ENCODE measurements around the gene TRMT2B. TPM values are rescaled to one million over a fixed set of nuclear protein-coding genes. Genes with fewer than 3 reads are reported as not detected.
"Not testable (repeated sequence)": the region's sequence is repeated elsewhere in the genome, so short reads cannot be mapped to it uniquely, and the experiment has no call there.

TRMT2B gene
- polyA plus RNA-seq, 1 donor, result 7.3 TPM

DNA sequence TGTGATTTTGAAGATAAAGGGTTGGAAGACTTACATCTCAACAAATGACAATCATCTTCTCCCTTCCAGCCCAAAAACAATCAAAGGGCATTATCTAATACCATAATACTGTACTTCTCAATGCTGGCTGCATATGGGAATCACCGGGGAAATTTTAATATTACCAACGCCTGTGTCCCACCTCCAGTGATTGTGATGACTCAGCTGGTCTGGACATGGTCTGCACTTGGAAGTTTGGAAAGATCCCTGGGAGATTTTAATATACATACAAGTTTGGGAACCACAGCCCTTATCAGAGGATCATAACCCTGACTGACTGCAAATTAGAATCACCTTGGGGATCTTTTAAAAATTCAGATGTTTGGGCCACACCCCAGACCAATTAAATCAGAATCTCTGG lies 52.5 kb downstream of the TRMT2B start:
- DNase-seq (ENCODE audit: low read depth), result no peak

DNA sequence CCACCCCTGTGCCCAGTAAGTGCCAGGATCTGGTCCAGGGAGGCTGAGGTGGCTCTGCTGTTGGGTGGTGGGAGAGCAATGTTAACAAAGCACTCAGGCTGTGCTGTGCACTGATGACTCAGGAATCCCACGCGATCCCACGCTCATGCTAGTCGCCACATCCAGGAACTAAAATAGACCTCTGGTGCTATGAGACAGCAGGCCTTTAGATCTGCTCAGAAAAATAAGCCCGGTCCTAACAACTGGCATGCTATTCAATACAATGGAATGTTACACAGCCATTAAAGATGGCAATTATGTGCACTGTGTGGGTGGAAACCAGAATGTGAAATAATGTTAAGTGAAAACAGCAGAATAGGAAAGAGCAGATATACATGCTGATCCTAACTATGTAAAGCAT lies 56.4 kb downstream of the TRMT2B start:
- no peak for DNase-seq (ENCODE audit: low read depth)

GRCh38 chrX:100994352-100995281 lies 57.3 kb downstream of the TRMT2B start:
- no peak for DNase-seq (ENCODE audit: low read depth)

DNA sequence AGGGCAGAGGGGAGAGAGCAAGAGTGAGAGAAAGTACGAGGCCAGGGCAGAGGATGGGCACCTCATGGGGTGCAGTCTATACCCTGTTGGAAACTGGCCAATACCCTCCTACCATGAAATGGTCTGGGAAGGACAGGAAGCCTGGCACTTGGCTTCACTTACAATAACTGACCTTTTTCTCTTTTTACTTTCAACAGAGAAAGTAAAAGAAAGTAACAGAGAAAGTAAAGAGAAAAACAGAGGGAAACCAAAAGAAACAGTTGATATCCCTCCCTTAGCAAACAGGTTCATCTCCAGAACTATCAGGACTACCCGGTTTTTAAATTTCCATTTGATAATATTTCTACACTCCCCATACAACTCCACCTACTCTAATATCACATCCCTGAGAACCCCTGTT lies 61.8 kb downstream of the TRMT2B start:
- no peak for DNase-seq (ENCODE audit: low read depth)

- no peak for DNase-seq (ENCODE audit: low read depth)
Measured at GRCh38 chrX:100984818-100985217, 67.1 kb downstream of the TRMT2B start.

GRCh38 chrX:100981498-100981845 lies 70.4 kb downstream of the TRMT2B start:
- not testable (repeated sequence) for DNase-seq (ENCODE audit: low read depth)

- no peak for DNase-seq (ENCODE audit: low read depth)
Measured at GRCh38 chrX:100980608-100981497, 71.1 kb downstream of the TRMT2B start.

GRCh38 chrX:100979881-100980607 lies 71.9 kb downstream of the TRMT2B start:
- no peak for DNase-seq (ENCODE audit: low read depth)

- no peak for DNase-seq (ENCODE audit: low read depth)
Measured at GRCh38 chrX:100976211-100976610, 75.7 kb downstream of the TRMT2B start.

DNA sequence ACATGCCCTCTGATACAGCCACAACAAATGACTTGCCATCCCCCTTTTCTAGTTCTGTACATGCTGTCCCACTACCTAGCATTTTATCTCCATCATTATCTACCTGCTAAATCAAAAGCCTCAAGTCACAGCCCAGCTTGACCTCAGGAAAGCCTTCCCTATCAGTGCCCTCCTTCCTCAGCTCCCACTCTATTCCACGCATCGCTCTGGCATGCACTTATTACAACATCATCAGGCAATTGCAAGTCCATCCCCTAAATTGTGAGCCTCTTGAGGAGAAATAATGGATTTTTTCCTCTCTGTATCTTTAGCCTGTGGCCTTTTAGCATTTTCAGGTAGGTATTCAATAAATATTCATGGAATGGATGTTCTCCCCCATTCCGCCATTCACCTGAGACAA lies 76.7 kb downstream of the TRMT2B start:
- no peak for DNase-seq (ENCODE audit: low read depth)

GRCh38 chrX:100973411-100973810 lies 78.5 kb downstream of the TRMT2B start:
- no peak for DNase-seq (ENCODE audit: low read depth)

GRCh38 chrX:100969936-100970335 lies 82.0 kb downstream of the TRMT2B start:
- DNase-seq (ENCODE audit: low read depth), result no peak

DNA sequence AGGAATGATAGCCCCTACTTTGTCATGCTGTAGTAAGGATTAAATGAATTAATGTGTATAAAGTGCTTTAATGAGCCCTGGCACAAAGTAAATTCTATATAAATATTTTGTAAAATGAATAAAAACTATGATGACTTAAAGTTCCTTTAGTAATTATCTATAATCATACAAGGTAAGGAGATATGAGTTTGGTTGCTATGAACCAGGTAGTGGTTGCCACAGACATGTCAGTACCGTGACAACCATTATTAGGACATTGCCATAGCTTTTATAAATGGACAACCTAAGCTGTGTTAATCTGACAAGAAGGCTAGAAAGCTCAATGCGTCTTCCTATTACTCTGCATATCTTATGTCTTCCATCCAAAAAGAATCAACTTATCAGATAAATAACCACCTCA lies 82.5 kb downstream of the TRMT2B start, which contains the start of gene ARL13A:
ARL13A (plus strand) TSS at position 301 of the 400 bp plus-strand sequence. CDS start 3,982 bp downstream, outside the sequence.
- DNase-seq (ENCODE audit: low read depth), result no peak

- DNase-seq (ENCODE audit: low read depth), result no peak
Measured at GRCh38 chrX:100964362-100964761, 87.5 kb downstream of the TRMT2B start.

DNA sequence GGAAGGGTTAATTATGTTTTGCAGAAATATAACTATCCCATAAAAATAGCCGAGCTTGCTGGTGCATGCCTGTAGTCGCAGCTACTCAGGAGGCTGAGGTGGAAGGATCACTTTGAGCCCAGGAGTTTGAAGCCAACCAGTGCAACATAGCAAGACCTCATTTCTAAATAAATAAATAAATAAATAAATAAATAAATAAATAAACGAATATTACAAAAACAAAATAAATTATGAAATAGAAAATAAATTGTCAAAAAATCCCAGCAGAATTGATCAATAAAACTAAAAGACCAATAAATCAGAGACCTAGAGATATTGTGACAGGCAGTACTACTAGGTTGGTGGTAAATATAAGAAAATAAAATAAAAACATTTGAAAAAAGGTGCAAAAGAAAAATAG lies 89.1 kb downstream of the TRMT2B start:
- DNase-seq (ENCODE audit: low read depth), result no peak

Other genes starting within 250 kb of the TRMT2B start
- gene CSTF2, start 231.7 kb downstream of the TRMT2B start, polyA plus RNA-seq (ENCODE audit: insufficient read length), result 10.0 TPM
- gene NOX1, start 177.8 kb downstream of the TRMT2B start, polyA plus RNA-seq (ENCODE audit: insufficient read length), result 0.22 TPM
- 0.05 TPM for gene XKRX, start 123.2 kb downstream of the TRMT2B start, polyA plus RNA-seq (ENCODE audit: insufficient read length)
- not detected for gene ARL13A, start 82.4 kb downstream of the TRMT2B start, polyA plus RNA-seq (ENCODE audit: insufficient read length)
- gene TMEM35A, start 26.8 kb upstream of the TRMT2B start, polyA plus RNA-seq (ENCODE audit: insufficient read length), result 1.6 TPM
- 5.1 TPM for gene CENPI, start 46.1 kb upstream of the TRMT2B start, polyA plus RNA-seq (ENCODE audit: insufficient read length)
- gene DRP2, start 167.7 kb upstream of the TRMT2B start, polyA plus RNA-seq (ENCODE audit: insufficient read length), result 1.6 TPM
- 0.25 TPM for gene TAF7L, start 239.2 kb upstream of the TRMT2B start, polyA plus RNA-seq (ENCODE audit: insufficient read length)

All from forelimb muscle (tissue), 1 donor.